Activated naive CD4-positive, alpha-beta T cell treated with anti-CD3 and anti-CD28 coated beads, Interleukin-2, amount 50 U/mL, for 24 hours (primary cell): ENCODE data around the gene SLC6A3.

Experiments
- H3K27ac Mint-ChIP-seq: one replicate; pipeline ENCODE4 v1.8.0; 2021; ENCODE audit warnings: mild to moderate bottlenecking, mixed read lengths
- H3K27me3 Mint-ChIP-seq: one replicate; pipeline ENCODE4 v1.8.0; 2021; ENCODE audit warnings: mixed read lengths
- H3K36me3 Mint-ChIP-seq: one replicate; pipeline ENCODE4 v1.8.0; 2021; ENCODE audit warnings: mixed read lengths
- H3K4me1 Mint-ChIP-seq: one replicate; pipeline ENCODE4 v1.8.0; 2021; ENCODE audit warnings: mixed read lengths
- H3K4me3 Mint-ChIP-seq: one replicate; pipeline ENCODE4 v1.8.0; 2021; ENCODE audit warnings: mild to moderate bottlenecking, mixed read lengths
- H3K9me3 Mint-ChIP-seq: one replicate; pipeline ENCODE4 v1.8.0; 2021; ENCODE audit warnings: mixed read lengths

Gene SLC6A3

GRCh38 chr5:1441166-1441865, 3.9 kb downstream of the SLC6A3 start:
- peaks cover 24% of the 10 kb centered on the region for H3K27me3 Mint-ChIP-seq
- no peaks in the 10 kb centered on the region for H3K36me3 Mint-ChIP-seq
- no peak overlapping the region for H3K27ac Mint-ChIP-seq
- H3K9me3 Mint-ChIP-seq = peaks cover 5% of the 10 kb centered on the region
- no peak overlapping the region for H3K4me3 Mint-ChIP-seq
- H3K4me1 Mint-ChIP-seq = peaks cover 5% of the 10 kb centered on the region

GRCh38 chr5:1440098-1440493, 5.1 kb downstream of the SLC6A3 start:
- no peaks in the 10 kb centered on the region for H3K36me3 Mint-ChIP-seq
- H3K4me3 Mint-ChIP-seq = no peak overlapping the region
- peaks cover 24% of the 10 kb centered on the region for H3K27me3 Mint-ChIP-seq
- H3K4me1 Mint-ChIP-seq = peaks cover 5% of the 10 kb centered on the region
- H3K9me3 Mint-ChIP-seq = peaks cover 5% of the 10 kb centered on the region
- H3K27ac Mint-ChIP-seq = no peak overlapping the region

GRCh38 chr5:1439388-1440097, 5.7 kb downstream of the SLC6A3 start:
- Mint-ChIP-seq H3K4me3 (no peak overlapping the region), H3K4me1 (peaks cover 5% of the 10 kb centered on the region), H3K9me3 (peaks cover 5% of the 10 kb centered on the region), H3K27me3 (peaks cover 21% of the 10 kb centered on the region), H3K36me3 (no peaks in the 10 kb centered on the region), H3K27ac (no peak overlapping the region)

GRCh38 chr5:1438871-1439270, 6.4 kb downstream of the SLC6A3 start:
- H3K4me3 Mint-ChIP-seq = no peak overlapping the region
- peaks cover 16% of the 10 kb centered on the region for H3K27me3 Mint-ChIP-seq
- no peaks in the 10 kb centered on the region for H3K4me1 Mint-ChIP-seq
- H3K27ac Mint-ChIP-seq = no peak overlapping the region
- peaks cover 5% of the 10 kb centered on the region for H3K9me3 Mint-ChIP-seq
- no peaks in the 10 kb centered on the region for H3K36me3 Mint-ChIP-seq

- Mint-ChIP-seq H3K4me3 (no peak overlapping the region), H3K9me3 (peaks cover 5% of the 10 kb centered on the region), H3K27ac (no peak overlapping the region), H3K4me1 (no peaks in the 10 kb centered on the region), H3K27me3 (peaks cover 10% of the 10 kb centered on the region), H3K36me3 (no peaks in the 10 kb centered on the region)
These were observed 7.2 kb downstream of the SLC6A3 start for GRCh38 chr5:1437876-1438559.

- H3K4me3 Mint-ChIP-seq = no peak overlapping the region
- H3K4me1 Mint-ChIP-seq = no peaks in the 10 kb centered on the region
- peaks cover 5% of the 10 kb centered on the region for H3K27me3 Mint-ChIP-seq
These were observed 7.9 kb downstream of the SLC6A3 start for GRCh38 chr5:1437226-1437829.

GRCh38 chr5:1436681-1437080, 8.6 kb downstream of the SLC6A3 start:
- H3K4me1 Mint-ChIP-seq = no peaks in the 10 kb centered on the region
- peaks cover 5% of the 10 kb centered on the region for H3K27me3 Mint-ChIP-seq

More at GRCh38 chr5:1437226-1437829, 7.9 kb downstream of the SLC6A3 start:
- Mint-ChIP-seq H3K27ac (no peak overlapping the region), H3K36me3 (no peaks in the 10 kb centered on the region), H3K9me3 (peaks cover 5% of the 10 kb centered on the region)

GRCh38 chr5:1436036-1436435, 9.2 kb downstream of the SLC6A3 start:
- no peaks in the 10 kb centered on the region for H3K36me3 Mint-ChIP-seq
- H3K27me3 Mint-ChIP-seq = peaks cover 5% of the 10 kb centered on the region
- H3K9me3 Mint-ChIP-seq = peaks cover 5% of the 10 kb centered on the region
- H3K4me1 Mint-ChIP-seq = no peaks in the 10 kb centered on the region
- H3K27ac Mint-ChIP-seq = no peak overlapping the region
- no peak overlapping the region for H3K4me3 Mint-ChIP-seq

More at GRCh38 chr5:1436681-1437080, 8.6 kb downstream of the SLC6A3 start:
- Mint-ChIP-seq H3K9me3 (peaks cover 5% of the 10 kb centered on the region), H3K36me3 (no peaks in the 10 kb centered on the region), H3K27ac (no peak overlapping the region), H3K4me3 (no peak overlapping the region)

GRCh38 chr5:1435369-1435768, 9.9 kb downstream of the SLC6A3 start:
- H3K27ac Mint-ChIP-seq = no peak overlapping the region
- H3K27me3 Mint-ChIP-seq = peaks cover 2% of the 10 kb centered on the region

GRCh38 chr5:1432296-1432695, 12.9 kb downstream of the SLC6A3 start:
- H3K27me3 Mint-ChIP-seq = no peaks in the 10 kb centered on the region
- H3K27ac Mint-ChIP-seq = no peak overlapping the region
- no peaks in the 10 kb centered on the region for H3K36me3 Mint-ChIP-seq
- H3K4me1 Mint-ChIP-seq = no peaks in the 10 kb centered on the region
- no peak overlapping the region for H3K4me3 Mint-ChIP-seq
- peaks cover 5% of the 10 kb centered on the region for H3K9me3 Mint-ChIP-seq

More at GRCh38 chr5:1435369-1435768, 9.9 kb downstream of the SLC6A3 start:
- Mint-ChIP-seq H3K36me3 (no peaks in the 10 kb centered on the region), H3K4me3 (no peak overlapping the region), H3K9me3 (peaks cover 5% of the 10 kb centered on the region), H3K4me1 (no peaks in the 10 kb centered on the region)

GRCh38 chr5:1431896-1432295, 13.3 kb downstream of the SLC6A3 start:
- no peaks in the 10 kb centered on the region for H3K36me3 Mint-ChIP-seq
- no peaks in the 10 kb centered on the region for H3K27me3 Mint-ChIP-seq
- no peak overlapping the region for H3K4me3 Mint-ChIP-seq
- H3K27ac Mint-ChIP-seq = no peak overlapping the region
- H3K4me1 Mint-ChIP-seq = no peaks in the 10 kb centered on the region
- H3K9me3 Mint-ChIP-seq = peaks cover 6% of the 10 kb centered on the region

- H3K36me3 Mint-ChIP-seq = peaks cover 2% of the 10 kb centered on the region
- H3K9me3 Mint-ChIP-seq = peaks cover 12% of the 10 kb centered on the region
- no peaks in the 10 kb centered on the region for H3K27me3 Mint-ChIP-seq
- H3K4me1 Mint-ChIP-seq = no peaks in the 10 kb centered on the region
- H3K27ac Mint-ChIP-seq = no peak overlapping the region
- H3K4me3 Mint-ChIP-seq = no peak overlapping the region
These were observed 14.0 kb downstream of the SLC6A3 start for GRCh38 chr5:1431021-1431811.

GRCh38 chr5:1430121-1430795, 15.0 kb downstream of the SLC6A3 start:
- Mint-ChIP-seq H3K4me3 (no peak overlapping the region), H3K27me3 (no peaks in the 10 kb centered on the region), H3K27ac (no peak overlapping the region), H3K9me3 (peaks cover 12% of the 10 kb centered on the region), H3K4me1 (no peaks in the 10 kb centered on the region), H3K36me3 (peaks cover 4% of the 10 kb centered on the region)

- H3K4me3 Mint-ChIP-seq = no peak overlapping the region
- H3K9me3 Mint-ChIP-seq = peaks cover 12% of the 10 kb centered on the region
- H3K36me3 Mint-ChIP-seq = peaks cover 4% of the 10 kb centered on the region
- no peaks in the 10 kb centered on the region for H3K27me3 Mint-ChIP-seq
- H3K4me1 Mint-ChIP-seq = no peaks in the 10 kb centered on the region
- no peak overlapping the region for H3K27ac Mint-ChIP-seq
These were observed 15.7 kb downstream of the SLC6A3 start for GRCh38 chr5:1429496-1429895.
